Caco-2 (cell line): ENCODE measurements around the gene FBXL4. TPM values are rescaled to one million over a fixed set of nuclear protein-coding genes. Genes with fewer than 3 reads are reported as not detected.

Experiments
- BruUV-seq: library from RNA; stranded (reverse); fragments of 400-500 nt; replicated peaks from 2 replicates; lab custom pipeline; 2021; lab: Mats Ljungman, UMichigan
- CTCF ChIA-PET: fragments of 300-600 bp; sonication (Branson Sonifier 250); formaldehyde crosslinking; loops from one replicate; lab custom pipeline; 2022; ENCODE audit warnings: antibody characterized with exemption; lab: Charles Lee
- POLR2A ChIA-PET: fragments of 300-600 bp; sonication (Branson Sonifier 250); formaldehyde crosslinking; loops from one replicate; lab custom pipeline; 2022; ENCODE audit warnings: antibody characterized with exemption; lab: Charles Lee
- DNase-seq, 2 experiments: peaks; one replicate each; pipeline versions ENCODE4 v3.0.0 to v3.0.0-alpha.2; 2020 to 2022
- H3K27me3 ChIP-seq: replicated peaks from 2 replicates; pipeline ENCODE4 v1.6.0; 2011; ENCODE audit warnings: low read length; ENCODE audit not compliant: control insufficient read depth, insufficient read depth
- H3K36me3 ChIP-seq: 2 replicates; pipeline ENCODE4 v1.5.1; 2011; ENCODE audit warnings: low read length; ENCODE audit not compliant: control insufficient read depth, insufficient read depth
- H3K4me1 ChIP-seq: fragments of 250-450 bp; sonication (Bioruptor Pico); 2 replicates; pipeline ENCODE4 v1.5.1; 2020; ENCODE audit warnings: mild to moderate bottlenecking
- H3K4me3 ChIP-seq: 2 replicates; pipeline ENCODE4 v1.5.1; 2011; ENCODE audit warnings: low read depth, mild to moderate bottlenecking, control low read depth, low read length
- H3K9me3 ChIP-seq: fragments of 250-450 bp; sonication (Bioruptor Pico); 2 replicates; pipeline ENCODE4 v1.5.1; 2020; ENCODE audit warnings: mild to moderate bottlenecking, moderate library complexity
- H3K27ac Mint-ChIP-seq: one replicate; pipeline ENCODE4 v1.8.0; 2022; ENCODE audit warnings: mixed read lengths; ENCODE audit not compliant: unreplicated experiment
- H3K27me3 Mint-ChIP-seq: one replicate; pipeline ENCODE4 v1.8.0; 2022; ENCODE audit warnings: mixed read lengths; ENCODE audit not compliant: insufficient read depth, unreplicated experiment
- H3K36me3 Mint-ChIP-seq: one replicate; pipeline ENCODE4 v1.8.0; 2022; ENCODE audit warnings: mild to moderate bottlenecking, mixed read lengths; ENCODE audit not compliant: insufficient read depth, unreplicated experiment
- H3K4me1 Mint-ChIP-seq: one replicate; pipeline ENCODE4 v1.8.0; 2022; ENCODE audit warnings: low read depth, mixed read lengths; ENCODE audit not compliant: unreplicated experiment
- H3K4me3 Mint-ChIP-seq: one replicate; pipeline ENCODE4 v1.8.0; 2022; ENCODE audit warnings: mild to moderate bottlenecking, moderate library complexity, mixed read lengths; ENCODE audit not compliant: unreplicated experiment
- H3K9me3 Mint-ChIP-seq: one replicate; pipeline ENCODE4 v1.8.0; 2022; ENCODE audit warnings: mixed read lengths; ENCODE audit not compliant: unreplicated experiment
- CTCF ChIP-seq, 2 experiments: fragments of 200-600 bp in 1 of 2; IDR thresholded peaks; 1 replicate in 1 of 2; 2 replicates in 1 of 2; pipeline versions ENCODE4 v1.5.1 to v1.8.0; 2011 to 2022; ENCODE audit warnings: antibody characterized with exemption in 1 of 2, control low read depth in 1 of 2, inconsistent platforms in 1 of 2, low read depth in 1 of 2, low read length in 1 of 2, mild to moderate bottlenecking in 1 of 2, moderate library complexity in 1 of 2; ENCODE audit not compliant: insufficient read depth in 1 of 2, severe bottlenecking in 1 of 2, unreplicated experiment in 1 of 2
- intact Hi-C: fragments of 100-400 bp; cut with micrococcal nuclease; formaldehyde crosslinking; loops from one replicate; pipeline ENCODE4 v1.10.0; 2022; ENCODE audit not compliant: unreplicated experiment
- total RNA-seq: library from RNA; stranded (reverse); gene quantifications from 2 replicates; pipeline ENCODE4 v1.2.3, GENCODE V29; 2022

FBXL4 gene
- total RNA-seq, 1 experiment from 2014 or later: 5.9 TPM

- Mint-ChIP-seq H3K9me3 (no peaks in the 10 kb centered on the region), H3K27ac (no peak overlapping the region), H3K4me3 (no peak overlapping the region), H3K4me1 (no peaks in the 10 kb centered on the region), H3K27me3 (peaks cover 5% of the 10 kb centered on the region), H3K36me3 (no peaks in the 10 kb centered on the region)
- intact Hi-C loops: no loop called here
- no TSS peak for BruUV-seq
- no peaks in the 10 kb centered on the region for H3K4me1 ChIP-seq
- ChIA-PET CTCF (no interaction called here), POLR2A (no interaction called here)
- no peaks in the 10 kb centered on the region for H3K9me3 ChIP-seq
- DNase-seq: no peak
- no peak for TF ChIP-seq CTCF (IDR thresholded peaks at IDR 0.05; ENCODE audit: insufficient read depth in 1 of 2, low read depth in 1 of 2, low read length in 1 of 2, severe bottlenecking in 1 of 2, unreplicated experiment in 1 of 2)
- no peaks in the 10 kb centered on the region for H3K36me3 ChIP-seq
- no peak overlapping the region for H3K4me3 ChIP-seq
- H3K27me3 ChIP-seq: no peaks in the 10 kb centered on the region
Measured at GRCh38 chr6:98958776-98959175, 11.0 kb upstream of the FBXL4 start.

- Histone ChIP-seq H3K27me3 (no peaks in the 10 kb centered on the region), H3K36me3 (no peaks in the 10 kb centered on the region), H3K9me3 (no peaks in the 10 kb centered on the region), H3K4me1 (no peaks in the 10 kb centered on the region), H3K4me3 (no peak overlapping the region)
- no peak for TF ChIP-seq CTCF (IDR thresholded peaks at IDR 0.05; ENCODE audit: insufficient read depth in 1 of 2, low read depth in 1 of 2, low read length in 1 of 2, severe bottlenecking in 1 of 2, unreplicated experiment in 1 of 2)
- H3K27me3 Mint-ChIP-seq: no peaks in the 10 kb centered on the region
- H3K36me3 Mint-ChIP-seq: no peaks in the 10 kb centered on the region
- no peak overlapping the region for H3K27ac Mint-ChIP-seq
- no TSS peak for BruUV-seq
- CTCF ChIA-PET: no interaction called here
- POLR2A ChIA-PET: no interaction called here
- H3K9me3 Mint-ChIP-seq: no peaks in the 10 kb centered on the region
- H3K4me3 Mint-ChIP-seq: no peak overlapping the region
- no peak for DNase-seq
- intact Hi-C loops: no loop called here
- H3K4me1 Mint-ChIP-seq: no peaks in the 10 kb centered on the region
Measured at GRCh38 chr6:98957450-98957849, 9.7 kb upstream of the FBXL4 start.

- no TSS peak for BruUV-seq
- intact Hi-C loops: no loop called here
- no peak overlapping the region for H3K4me3 ChIP-seq
Measured at GRCh38 chr6:98949589-98949988, 1.8 kb upstream of the FBXL4 start.

More at GRCh38 chr6:98949589-98949988, 1.8 kb upstream of the FBXL4 start:
- H3K4me1 Mint-ChIP-seq: peaks cover 15% of the 10 kb centered on the region
- peaks cover 21% of the 10 kb centered on the region for H3K4me1 ChIP-seq
- H3K9me3 ChIP-seq: no peaks in the 10 kb centered on the region
- POLR2A ChIA-PET: no interaction called here
- no peak overlapping the region for H3K27ac Mint-ChIP-seq
- no peak overlapping the region for H3K4me3 Mint-ChIP-seq
- CTCF ChIA-PET: no interaction called here
- no peak for DNase-seq
- H3K27me3 Mint-ChIP-seq: peaks cover 12% of the 10 kb centered on the region
- H3K27me3 ChIP-seq: no peaks in the 10 kb centered on the region
- no peaks in the 10 kb centered on the region for H3K36me3 ChIP-seq
- H3K36me3 Mint-ChIP-seq: no peaks in the 10 kb centered on the region
- H3K9me3 Mint-ChIP-seq: no peaks in the 10 kb centered on the region
- TF ChIP-seq CTCF (IDR thresholded peaks at IDR 0.05; ENCODE audit: insufficient read depth in 1 of 2, low read depth in 1 of 2, low read length in 1 of 2, severe bottlenecking in 1 of 2, unreplicated experiment in 1 of 2): no peak
